ENCODE measurements around the gene UNC5C.

UNC5C gene

GRCh38 chr4:95220205-95221175 is 328.3 kb downstream of the UNC5C start:
- no peaks in the 10 kb centered on the region for H3K36me3 Mint-ChIP-seq (ENCODE audit: insufficient read depth)
- H3K27ac Mint-ChIP-seq, result no peak overlapping the region
- H3K4me3 Mint-ChIP-seq, result no peak overlapping the region
- no peak for DNase-seq
- no peak for ATAC-seq (replicated peaks)
- H3K9me3 Mint-ChIP-seq, result no peaks in the 10 kb centered on the region
- H3K27me3 Mint-ChIP-seq, result no peaks in the 10 kb centered on the region
- H3K4me1 Mint-ChIP-seq (ENCODE audit: low read depth in 2 of 2), result no peaks in the 10 kb centered on the region

GRCh38 chr4:95219109-95219508 is 329.7 kb downstream of the UNC5C start:
- no peak overlapping the region for H3K27ac Mint-ChIP-seq
- no peaks in the 10 kb centered on the region for H3K4me1 Mint-ChIP-seq (ENCODE audit: low read depth in 2 of 2)
- H3K27me3 Mint-ChIP-seq, result no peaks in the 10 kb centered on the region
- ATAC-seq (replicated peaks), result no peak
- H3K36me3 Mint-ChIP-seq (ENCODE audit: insufficient read depth), result no peaks in the 10 kb centered on the region
- H3K9me3 Mint-ChIP-seq, result no peaks in the 10 kb centered on the region
- H3K4me3 Mint-ChIP-seq, result no peak overlapping the region
- no peak for DNase-seq

GRCh38 chr4:95217197-95217596 is 331.6 kb downstream of the UNC5C start:
- H3K4me1 Mint-ChIP-seq (ENCODE audit: low read depth in 2 of 2), result no peaks in the 10 kb centered on the region
- peaks cover 0 to 4% of the 10 kb centered on the region in 2 donors for H3K9me3 Mint-ChIP-seq
- no peak for DNase-seq
- H3K4me3 Mint-ChIP-seq, result no peak overlapping the region
- H3K27me3 Mint-ChIP-seq, result no peaks in the 10 kb centered on the region
- ATAC-seq (replicated peaks), result no peak
- H3K27ac Mint-ChIP-seq, result no peak overlapping the region
- no peaks in the 10 kb centered on the region for H3K36me3 Mint-ChIP-seq (ENCODE audit: insufficient read depth)

GRCh38 chr4:95216636-95217035 is 332.1 kb downstream of the UNC5C start:
- Mint-ChIP-seq H3K4me1 (ENCODE audit: low read depth in 2 of 2) (no peaks in the 10 kb centered on the region), H3K36me3 (ENCODE audit: insufficient read depth) (no peaks in the 10 kb centered on the region), H3K4me3 (no peak overlapping the region), H3K9me3 (peaks cover 0 to 4% of the 10 kb centered on the region in 2 donors), H3K27me3 (no peaks in the 10 kb centered on the region), H3K27ac (no peak overlapping the region)
- ATAC-seq (replicated peaks) (no peak), DNase-seq (no peak)

- Mint-ChIP-seq H3K36me3 (ENCODE audit: insufficient read depth) (no peaks in the 10 kb centered on the region), H3K27me3 (no peaks in the 10 kb centered on the region), H3K4me3 (no peak overlapping the region), H3K27ac (no peak overlapping the region), H3K9me3 (peaks cover 0 to 4% of the 10 kb centered on the region in 2 donors), H3K4me1 (ENCODE audit: low read depth in 2 of 2) (no peaks in the 10 kb centered on the region)
- DNase-seq (no peak), ATAC-seq (replicated peaks) (no peak)
Observed at GRCh38 chr4:95215991-95216605, 332.7 kb downstream of the UNC5C start.

GRCh38 chr4:95215043-95215442 is 333.7 kb downstream of the UNC5C start:
- ATAC-seq (replicated peaks) (no peak), DNase-seq (no peak)
- H3K27me3 Mint-ChIP-seq, result no peaks in the 10 kb centered on the region
- no peak overlapping the region for H3K4me3 Mint-ChIP-seq
- H3K36me3 Mint-ChIP-seq (ENCODE audit: insufficient read depth), result no peaks in the 10 kb centered on the region
- peaks cover 2 to 4% of the 10 kb centered on the region in 2 donors for H3K9me3 Mint-ChIP-seq
- H3K4me1 Mint-ChIP-seq (ENCODE audit: low read depth in 2 of 2), result no peaks in the 10 kb centered on the region
- H3K27ac Mint-ChIP-seq, result no peak overlapping the region

GRCh38 chr4:95214408-95214807 is 334.4 kb downstream of the UNC5C start:
- no peak for ATAC-seq (replicated peaks)
- H3K27ac Mint-ChIP-seq, result no peak overlapping the region
- no peaks in the 10 kb centered on the region for H3K4me1 Mint-ChIP-seq (ENCODE audit: low read depth in 2 of 2)
- no peak overlapping the region for H3K4me3 Mint-ChIP-seq
- H3K9me3 Mint-ChIP-seq, result peaks cover 4 to 6% of the 10 kb centered on the region in 2 donors
- no peak for DNase-seq
- no peaks in the 10 kb centered on the region for H3K27me3 Mint-ChIP-seq
- H3K36me3 Mint-ChIP-seq (ENCODE audit: insufficient read depth), result no peaks in the 10 kb centered on the region

- no peak overlapping the region for H3K4me3 Mint-ChIP-seq
- no peaks in the 10 kb centered on the region for H3K36me3 Mint-ChIP-seq (ENCODE audit: insufficient read depth)
- peaks cover 4 to 6% of the 10 kb centered on the region in 2 donors for H3K9me3 Mint-ChIP-seq
- H3K27me3 Mint-ChIP-seq, result no peaks in the 10 kb centered on the region
- DNase-seq, result no peak
- H3K4me1 Mint-ChIP-seq (ENCODE audit: low read depth in 2 of 2), result no peaks in the 10 kb centered on the region
- H3K27ac Mint-ChIP-seq, result no peak overlapping the region
- no peak for ATAC-seq (replicated peaks)
Observed at GRCh38 chr4:95213366-95213765, 335.4 kb downstream of the UNC5C start.

- ATAC-seq (replicated peaks) (no peak), DNase-seq (no peak)
- Mint-ChIP-seq H3K36me3 (ENCODE audit: insufficient read depth) (no peaks in the 10 kb centered on the region), H3K4me1 (ENCODE audit: low read depth in 2 of 2) (no peaks in the 10 kb centered on the region), H3K4me3 (no peak overlapping the region), H3K27ac (no peak overlapping the region), H3K9me3 (peaks cover 4 to 6% of the 10 kb centered on the region in 2 donors), H3K27me3 (no peaks in the 10 kb centered on the region)
Observed at GRCh38 chr4:95212692-95213091, 336.1 kb downstream of the UNC5C start.

GRCh38 chr4:95209927-95210326 is 338.8 kb downstream of the UNC5C start:
- Mint-ChIP-seq H3K27me3 (no peaks in the 10 kb centered on the region), H3K4me3 (no peak overlapping the region), H3K9me3 (peaks cover 4 to 6% of the 10 kb centered on the region in 2 donors), H3K36me3 (ENCODE audit: insufficient read depth) (no peaks in the 10 kb centered on the region), H3K27ac (no peak overlapping the region), H3K4me1 (ENCODE audit: low read depth in 2 of 2) (no peaks in the 10 kb centered on the region)
- no peak for ATAC-seq (replicated peaks)
- DNase-seq, result no peak

GRCh38 chr4:95204873-95205272 is 343.9 kb downstream of the UNC5C start:
- H3K4me3 Mint-ChIP-seq, result no peak overlapping the region
- H3K36me3 Mint-ChIP-seq (ENCODE audit: insufficient read depth), result no peaks in the 10 kb centered on the region
- H3K27ac Mint-ChIP-seq, result no peak overlapping the region
- ATAC-seq (replicated peaks), result no peak
- peaks cover 0 to 7% of the 10 kb centered on the region in 2 donors for H3K9me3 Mint-ChIP-seq
- no peaks in the 10 kb centered on the region for H3K4me1 Mint-ChIP-seq (ENCODE audit: low read depth in 2 of 2)
- H3K27me3 Mint-ChIP-seq, result no peaks in the 10 kb centered on the region
- no peak for DNase-seq

GRCh38 chr4:95204267-95204844 is 344.4 kb downstream of the UNC5C start:
- no peak overlapping the region for H3K4me3 Mint-ChIP-seq
- H3K36me3 Mint-ChIP-seq (ENCODE audit: insufficient read depth), result no peaks in the 10 kb centered on the region
- H3K9me3 Mint-ChIP-seq, result peaks cover 0 to 5% of the 10 kb centered on the region in 2 donors
- ATAC-seq (replicated peaks) (no peak), DNase-seq (no peak)
- H3K4me1 Mint-ChIP-seq (ENCODE audit: low read depth in 2 of 2), result no peaks in the 10 kb centered on the region
- H3K27me3 Mint-ChIP-seq, result no peaks in the 10 kb centered on the region
- H3K27ac Mint-ChIP-seq, result no peak overlapping the region

GRCh38 chr4:95198961-95199360 is 349.8 kb downstream of the UNC5C start:
- Mint-ChIP-seq H3K27me3 (no peaks in the 10 kb centered on the region), H3K9me3 (peaks cover 3 to 7% of the 10 kb centered on the region in 2 donors), H3K36me3 (ENCODE audit: insufficient read depth) (no peaks in the 10 kb centered on the region), H3K4me1 (ENCODE audit: low read depth in 2 of 2) (peaks cover 0 to under 1% of the 10 kb centered on the region in 2 donors), H3K27ac (no peak overlapping the region), H3K4me3 (no peak overlapping the region)
- no peak for ATAC-seq (replicated peaks)
- no peak for DNase-seq
